HG03520 (cell line): ENCODE measurements around the gene HOXA3.

Source experiments
- ATAC-seq: cut with Tn5 transposase; IDR thresholded peaks from one replicate; pipeline ENCODE4 v1.9.1; 2021; ENCODE audit warnings: mild to moderate bottlenecking, moderate library complexity; ENCODE audit not compliant: unreplicated experiment

The HOXA3 gene

GRCh38 chr7:27157702-27158431 lies 5.5 kb upstream of the HOXA3 start:
- ATAC-seq = no peak

- ATAC-seq = no peak
These were observed 4.7 kb upstream of the HOXA3 start for GRCh38 chr7:27156916-27157701.

- ATAC-seq = no peak
These were observed 4.1 kb upstream of the HOXA3 start, which contains the start of gene HOXA7 for GRCh38 chr7:27156508-27156898. HOXA7 (minus strand) TSS chr7:27156675; CDS start chr7:27156545, 130 bp downstream.

- no peak for ATAC-seq
These were observed 3.6 kb upstream of the HOXA3 start for GRCh38 chr7:27155816-27156507.

- no peak for ATAC-seq
These were observed 2.8 kb upstream of the HOXA3 start for GRCh38 chr7:27154901-27155815.

- ATAC-seq = no peak
These were observed 2.0 kb upstream of the HOXA3 start for GRCh38 chr7:27154369-27154768.

GRCh38 chr7:27153526-27153925 lies 1.1 kb upstream of the HOXA3 start:
- no peak for ATAC-seq

GRCh38 chr7:27152816-27153442 lies 546 bp upstream of the HOXA3 start:
- ATAC-seq = no peak

- ATAC-seq = no peak
These were observed 947 bp downstream of the HOXA3 start for GRCh38 chr7:27151341-27151930.

- peak; percentile 72 for ATAC-seq
These were observed 1.6 kb downstream of the HOXA3 start for GRCh38 chr7:27150568-27151340.

- ATAC-seq = no peak
These were observed 2.4 kb downstream of the HOXA3 start for GRCh38 chr7:27149842-27150567.

- no peak for ATAC-seq
These were observed 3.4 kb downstream of the HOXA3 start for GRCh38 chr7:27148756-27149641.

- no peak for ATAC-seq
These were observed 4.2 kb downstream of the HOXA3 start for GRCh38 chr7:27148031-27148755.

GRCh38 chr7:27147199-27148030 lies 5.0 kb downstream of the HOXA3 start, which contains the start of gene HOXA6:
HOXA6 (minus strand) TSS chr7:27147774; CDS start chr7:27147749, 25 bp downstream.
- no peak for ATAC-seq

GRCh38 chr7:27146491-27147198 lies 5.7 kb downstream of the HOXA3 start:
- ATAC-seq = no peak
